Activated CD8-positive, alpha-beta memory T cell treated with anti-CD3 and anti-CD28 coated beads, Interleukin-2, amount 50 U/mL, for 24 hours (primary cell): Measurements from ENCODE around the gene CENPH.
"Not testable (repeated sequence)": the region's sequence is repeated elsewhere in the genome, so short reads cannot be mapped to it uniquely, and the experiment has no call there.

Experiments used
- DNase-seq: peaks from one replicate; pipeline ENCODE4 v3.0.0-alpha.2; 2020; ENCODE audit errors: extremely low read depth

CENPH gene

DNA sequence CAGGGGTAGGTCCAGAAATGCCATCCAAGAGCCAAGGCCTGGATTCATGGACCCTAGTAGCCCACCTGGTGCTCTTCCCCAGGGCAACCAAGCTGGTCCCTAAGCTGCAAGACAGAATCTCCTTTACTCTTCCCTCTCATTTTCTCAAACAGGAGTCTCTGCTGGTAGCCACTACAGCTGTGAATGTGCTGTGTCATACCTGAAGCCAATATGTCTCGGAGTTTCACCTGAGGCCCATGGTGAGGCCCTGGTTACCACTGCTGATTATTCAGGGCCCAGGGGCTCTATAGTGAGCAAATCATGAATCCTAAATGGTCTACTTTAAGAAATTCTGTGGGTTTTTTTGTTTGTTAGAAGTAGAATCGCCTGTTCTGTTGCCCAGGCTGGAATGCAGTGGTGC is 61.2 kb downstream of the CENPH start:
- no peak for DNase-seq

DNA sequence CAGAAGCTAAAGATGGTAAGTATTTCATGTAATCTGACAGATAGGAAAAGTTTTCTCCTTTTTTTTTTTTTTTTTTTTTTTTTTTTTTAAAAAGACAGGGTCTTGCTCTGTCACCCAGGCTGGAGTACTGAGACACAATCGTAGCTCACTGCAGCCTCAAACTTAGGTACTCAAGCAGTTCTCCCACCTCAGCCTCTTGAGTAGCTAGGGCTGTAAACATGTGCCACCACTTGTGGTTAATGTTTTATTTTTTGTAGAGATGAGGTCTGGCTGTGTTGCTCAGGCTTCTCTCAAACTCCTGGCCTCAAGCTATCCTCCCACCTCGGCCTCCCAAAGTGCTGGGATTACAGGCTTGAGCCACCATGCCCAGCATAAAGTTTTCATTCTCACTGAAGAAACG is 63.1 kb downstream of the CENPH start:
- DNase-seq: no peak

DNA sequence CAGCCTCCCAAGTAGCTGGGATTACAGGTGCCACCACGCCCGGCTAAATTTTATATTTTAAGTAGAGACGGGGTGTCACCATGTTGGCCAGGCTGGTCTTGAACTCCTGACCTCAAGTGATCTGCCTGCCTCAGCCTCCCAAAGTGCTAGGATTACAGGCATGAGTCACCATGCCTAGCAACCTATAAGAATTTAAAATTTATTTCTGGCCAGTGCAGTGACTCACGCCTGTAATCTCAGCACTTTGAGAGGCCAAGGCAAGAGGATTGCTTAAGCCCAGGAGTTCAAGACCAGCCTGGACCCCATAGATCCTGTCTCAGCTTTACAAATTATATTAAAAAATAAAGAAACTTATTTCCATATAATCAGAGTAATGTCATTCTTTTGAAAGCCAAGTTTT is 66.6 kb downstream of the CENPH start:
- not testable (repeated sequence) for DNase-seq

DNA sequence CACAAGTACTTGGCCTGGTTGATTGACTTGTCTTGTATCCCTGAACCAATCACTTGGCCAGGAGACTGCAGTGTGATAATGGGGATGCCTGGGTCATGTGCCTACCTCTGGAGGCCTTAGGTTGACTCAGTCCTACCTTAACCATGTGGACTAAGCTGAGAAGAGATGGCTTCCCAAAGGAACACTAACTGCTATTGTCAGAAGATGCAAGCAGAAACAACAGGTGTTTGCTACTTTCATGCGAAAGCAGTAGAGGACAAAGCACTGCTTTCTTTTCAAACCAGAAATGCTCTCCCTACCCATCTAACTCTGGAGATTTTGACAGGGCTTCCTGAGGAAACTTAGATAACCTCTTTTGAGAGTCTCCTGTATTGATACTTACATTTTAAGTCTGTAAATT is 68.2 kb downstream of the CENPH start:
- DNase-seq: no peak
